Heart left ventricle (tissue), 13 donors: ENCODE results near the gene NBR1.
"Not testable (repeated sequence)": the region's sequence is repeated elsewhere in the genome, so short reads cannot be mapped to it uniquely, and the experiment has no call there.

Experiments used
- CTCF ChIP-seq, 12 donors: fragments of 200-600 bp; sonication (generic) in 4 of 12; IDR thresholded peaks; one replicate each; pipeline versions ENCODE4 v1.5.0 to v1.8.0; 2018 to 2022; ENCODE audit warnings: antibody characterized with exemption in 12 of 12, mild to moderate bottlenecking in 5 of 12
- POLR2A ChIP-seq, 2 donors: fragments of 450-650 bp; IDR thresholded peaks; one replicate each; pipeline ENCODE4 v1.6.1; 2017; ENCODE audit warnings: antibody characterized with exemption in 2 of 2, mild to moderate bottlenecking in 2 of 2, moderate library complexity in 2 of 2
- donor health status: ischemic (EF 13 %, LVEDD 7.1; RV severe dilation, severe dysfunction).
- donor health status: DM: no; HTN: yes; CAD: no.
- donor health status: DM: no; HTN: no; CAD: no.
- donor health status: ischemic (EF 25% LVEDD 6.9; RV normal size, moderate dysfunction).
- donor health status: ischemic (EF 25% LVEDD 5.7; RV mildly dilated, moderate dysfunction).
- donor health status: ischemic (EF 35%, LVEDD 5.7; RV mildly dilated, moderate dysfunction).
- donor health status: nonischemic (EF 11% LVEDD 7.7; RV severe dilation, severe dysfunction).
- donor health status: DM: yes; HTN: yes; CAD: no.
- donor health status: PGD.
- donor health status: ischemic (EF 29% LVEDD 5.4; RV normal size, mild dysfunction).
- donor health status: nonischemic (EF 23%, LVEDD 6.1; RV moderate dilation, normal function).

- TF ChIP-seq CTCF, POLR2A (IDR thresholded peaks at IDR 0.05): not testable (repeated sequence)
Observed at GRCh38 chr17:43165971-43166370, 5.0 kb upstream of the NBR1 start.
